Measurements from ENCODE around the gene SLC25A41.
A peak's percentile ranks its signal among the peaks of the same experiment; 100 is the strongest.

The SLC25A41 gene

DNA sequence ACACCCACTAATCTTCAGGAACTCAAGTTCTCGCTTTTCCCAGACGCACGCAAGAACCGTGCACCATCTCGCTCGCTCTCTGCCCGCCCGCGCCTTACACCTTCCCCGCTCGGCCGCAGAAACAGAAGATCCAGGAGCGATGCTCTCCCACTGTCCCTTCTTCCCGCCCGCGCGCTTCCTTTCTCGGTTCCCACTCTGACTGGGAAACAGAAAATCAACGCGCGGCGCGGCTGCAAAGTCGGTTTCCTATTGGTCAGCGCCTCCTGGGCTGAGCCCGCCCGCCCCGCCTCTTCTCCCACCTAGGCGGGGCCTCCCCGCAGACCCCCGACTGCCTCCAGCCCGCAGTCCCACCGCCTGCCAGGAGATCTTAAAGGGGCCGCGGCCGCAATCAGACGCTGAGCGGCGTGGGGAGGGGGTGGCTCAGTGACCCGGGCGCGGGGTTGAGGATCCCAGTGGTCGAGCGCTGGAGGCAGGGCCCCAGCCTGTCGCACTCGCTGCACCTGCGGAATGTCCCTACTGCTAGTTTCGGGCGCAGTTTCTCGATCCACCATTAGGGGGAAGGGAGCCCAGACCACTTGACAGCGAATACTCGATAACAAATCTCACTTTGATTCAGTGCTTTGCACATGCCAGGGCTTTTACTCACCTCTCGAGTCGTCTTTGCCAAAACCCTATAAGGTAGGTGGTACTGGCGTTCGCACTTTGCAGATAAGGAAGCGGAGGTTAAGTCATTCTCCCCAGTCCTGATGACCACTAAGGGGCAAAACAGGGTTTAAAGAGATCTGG, 26.7 kb upstream of the SLC25A41 start:
- peak; percentile 97 for DNase-seq (ENCODE audit: low spot score)

- DNase-seq (ENCODE audit: low spot score), result peak; percentile 50
Measured at GRCh38 chr19:6459262-6460098, 25.9 kb upstream of the SLC25A41 start, which contains the start of gene SLC25A23. SLC25A23 (minus strand) TSS chr19:6459792; CDS start chr19:6459628, 164 bp downstream.

DNA sequence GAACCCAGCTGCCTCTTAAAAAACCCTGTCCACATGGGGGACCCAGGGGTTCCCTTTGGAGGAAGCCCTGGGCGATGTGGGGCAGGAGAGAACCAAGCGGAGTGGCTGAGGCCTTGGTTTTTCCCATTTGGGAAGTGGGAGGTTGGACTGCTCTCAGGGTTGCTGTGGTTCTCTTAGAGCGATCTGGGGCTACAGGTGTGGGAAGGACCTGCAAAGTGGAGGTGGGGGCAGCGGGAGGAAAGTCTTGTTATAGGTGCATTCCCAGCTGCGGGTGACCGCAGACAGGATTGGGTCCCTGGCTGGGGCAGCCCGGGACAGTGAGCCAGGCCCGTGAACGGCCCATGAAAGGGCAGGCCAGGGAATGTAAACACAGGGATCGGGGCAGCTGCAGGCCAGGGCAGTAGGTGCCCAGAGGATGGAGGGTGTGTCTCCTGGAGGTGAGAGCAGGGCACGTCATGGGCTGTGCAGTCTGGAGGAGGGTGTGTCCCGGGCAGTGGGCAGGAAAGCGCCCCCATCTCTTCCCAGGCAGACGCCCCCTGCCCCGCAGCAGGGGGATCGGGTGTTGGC, 25.2 kb upstream of the SLC25A41 start:
- peak; percentile 18 for DNase-seq (ENCODE audit: low spot score)

DNA sequence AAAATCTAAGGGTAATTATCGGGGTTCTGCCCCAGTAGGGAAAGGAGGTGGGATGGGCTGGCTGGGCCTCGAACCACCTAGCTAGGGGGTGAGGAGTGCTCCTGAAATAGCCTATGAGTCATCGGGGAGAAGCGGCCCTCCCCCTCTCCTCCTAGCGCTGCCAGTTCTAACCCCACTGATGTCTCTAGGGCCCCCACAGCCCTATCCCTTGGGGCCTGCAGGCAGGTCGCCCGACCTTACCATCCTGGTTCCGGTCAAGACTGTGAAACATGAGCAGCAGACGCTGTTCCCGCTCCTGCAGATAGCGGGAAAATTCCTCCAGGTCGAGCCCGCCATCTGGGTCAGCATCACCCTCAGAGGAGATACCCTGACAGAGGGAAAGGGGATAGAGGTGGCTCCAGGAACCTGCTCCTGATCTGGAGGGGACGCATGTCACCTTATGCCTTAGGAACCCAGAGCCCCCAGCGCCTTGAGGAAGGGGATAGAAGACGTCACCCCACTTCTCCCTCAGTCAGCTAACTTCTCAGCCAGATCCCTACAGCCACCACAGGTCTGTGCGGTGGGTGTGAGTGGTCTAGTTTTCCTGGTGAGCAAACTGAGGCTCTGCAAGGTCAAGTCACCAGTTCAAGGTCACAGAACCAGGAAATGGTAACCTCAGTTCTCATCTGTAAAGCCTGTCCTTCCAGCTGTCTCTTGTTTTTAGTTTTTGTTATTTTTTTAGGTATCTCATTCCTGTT, 24.6 kb upstream of the SLC25A41 start:
- DNase-seq (ENCODE audit: low spot score), result no peak

DNA sequence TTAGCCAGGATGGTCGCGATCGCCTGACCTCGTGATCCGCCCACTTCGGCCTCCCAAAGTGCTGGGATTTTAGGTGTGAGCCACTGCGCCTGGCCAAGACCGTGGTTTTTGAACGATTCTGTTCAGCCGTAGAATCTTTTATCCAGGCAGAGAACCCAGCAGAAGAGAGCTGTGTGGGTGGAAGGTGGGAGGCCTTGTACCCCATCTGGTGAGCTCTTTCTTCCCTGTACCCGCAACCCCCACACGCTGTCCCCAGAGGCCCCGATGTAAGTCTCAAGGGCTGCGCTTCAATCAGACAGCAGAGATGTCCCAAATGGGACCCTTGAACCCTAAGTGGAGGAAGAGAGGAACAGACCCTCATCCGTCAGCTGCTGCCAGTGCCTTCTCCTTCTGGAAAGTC, 22.4 kb upstream of the SLC25A41 start:
- DNase-seq (ENCODE audit: low spot score), result no peak

DNA sequence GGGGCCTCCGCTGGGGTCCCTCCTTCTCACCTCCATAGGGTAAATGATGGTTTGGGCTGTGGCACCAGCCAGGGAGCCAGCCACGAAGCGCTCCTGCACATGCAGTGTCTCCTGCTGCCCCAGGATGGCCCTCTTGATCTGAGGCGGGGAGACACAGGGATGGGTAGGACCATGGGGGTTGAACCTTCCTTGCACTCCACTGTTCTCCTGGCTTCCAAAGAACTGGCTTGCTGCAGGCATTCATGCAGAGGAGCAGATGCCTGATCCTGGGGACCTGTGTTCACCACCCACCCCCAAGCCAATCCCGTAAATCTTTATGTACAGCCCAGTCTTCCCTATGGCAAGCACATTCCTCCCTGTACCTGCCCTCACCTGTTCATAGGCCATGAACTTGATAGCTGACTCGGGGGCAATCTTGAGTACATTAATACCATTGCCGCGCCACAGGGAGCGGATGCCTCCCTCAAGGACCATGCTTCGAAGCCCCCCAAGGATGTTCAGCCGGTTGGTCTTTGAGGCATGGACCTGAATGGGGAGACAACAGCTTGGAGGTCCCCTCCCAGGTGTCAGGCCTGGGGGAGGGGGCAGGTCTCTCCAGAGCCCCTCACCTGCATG, 20.5 kb upstream of the SLC25A41 start:
- DNase-seq (ENCODE audit: low spot score), result no peak

DNA sequence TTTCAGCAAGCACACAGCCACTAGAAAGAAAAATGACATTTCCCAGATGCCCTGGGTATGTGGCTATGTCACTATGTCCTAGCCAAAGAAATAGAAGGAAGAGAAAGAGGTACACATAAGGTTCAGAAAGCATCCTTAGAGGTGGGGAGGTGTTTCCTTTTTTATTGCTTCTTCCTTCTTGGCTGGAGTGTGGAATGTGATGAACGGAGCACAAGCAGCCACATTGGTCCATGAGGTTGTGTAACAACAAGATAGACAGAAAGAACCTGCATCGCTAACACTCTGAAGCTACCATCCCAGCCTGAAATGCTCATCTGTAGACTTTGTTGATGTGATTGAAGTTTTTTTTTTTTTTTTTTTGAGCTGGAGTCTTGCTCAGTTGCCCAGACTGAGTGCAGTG, 19.3 kb upstream of the SLC25A41 start:
- no peak for DNase-seq (ENCODE audit: low spot score)

GRCh38 chr19:6452223-6452614, 18.7 kb upstream of the SLC25A41 start:
- no peak for DNase-seq (ENCODE audit: low spot score)

DNA sequence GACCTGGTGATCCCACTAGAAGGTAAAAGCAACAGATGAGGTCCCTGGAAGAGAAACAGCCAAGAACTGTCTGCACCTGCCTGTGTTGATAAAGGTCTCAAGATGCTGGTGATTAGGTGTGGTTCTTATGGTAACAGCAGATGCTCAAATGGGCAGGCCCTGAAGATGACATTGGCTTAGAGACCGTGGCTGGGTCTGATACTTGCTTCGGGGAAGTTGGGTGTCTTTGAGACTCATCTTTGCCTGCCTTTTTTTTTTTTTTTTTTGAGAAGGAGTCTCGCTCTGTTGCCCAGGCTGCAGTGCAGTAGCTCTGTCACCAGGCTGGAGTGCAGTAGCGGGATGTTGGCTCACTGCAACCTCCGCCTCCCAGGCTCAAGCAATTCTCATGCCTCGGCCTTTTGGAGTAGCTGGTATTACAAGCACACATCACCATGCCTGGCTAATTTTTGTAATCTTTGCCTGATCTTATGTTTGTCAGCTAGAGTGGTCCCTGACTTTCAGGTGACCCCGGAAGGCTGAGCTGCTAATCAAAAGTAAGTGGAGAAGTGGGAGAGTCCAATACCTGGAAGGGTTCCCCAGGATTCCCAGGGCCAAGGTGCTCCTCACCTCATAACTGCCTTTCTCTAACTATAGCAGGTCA, 18.1 kb upstream of the SLC25A41 start:
- no peak for DNase-seq (ENCODE audit: low spot score)

- no peak for DNase-seq (ENCODE audit: low spot score)
Measured at GRCh38 chr19:6450166-6450565, 16.6 kb upstream of the SLC25A41 start.

DNA sequence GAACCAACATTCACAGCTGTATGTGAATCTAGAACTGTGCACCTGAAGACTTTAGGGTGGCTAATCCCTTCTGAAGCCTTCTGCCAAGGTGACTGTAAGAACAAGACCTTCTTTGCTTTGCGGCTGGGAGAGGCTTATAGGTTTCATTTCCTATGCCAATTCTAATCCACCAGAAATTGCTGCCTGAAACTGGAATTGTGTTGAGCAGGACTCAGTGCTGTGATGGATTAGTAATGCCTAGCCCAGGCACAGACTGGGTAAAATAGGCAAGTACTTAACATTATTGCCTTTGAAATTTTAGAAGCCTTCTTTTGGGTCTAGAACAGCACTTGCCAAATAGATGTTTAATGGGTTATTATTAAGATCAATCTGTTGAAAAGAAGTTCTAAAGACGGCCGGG, 14.5 kb upstream of the SLC25A41 start:
- DNase-seq (ENCODE audit: low spot score), result no peak

DNA sequence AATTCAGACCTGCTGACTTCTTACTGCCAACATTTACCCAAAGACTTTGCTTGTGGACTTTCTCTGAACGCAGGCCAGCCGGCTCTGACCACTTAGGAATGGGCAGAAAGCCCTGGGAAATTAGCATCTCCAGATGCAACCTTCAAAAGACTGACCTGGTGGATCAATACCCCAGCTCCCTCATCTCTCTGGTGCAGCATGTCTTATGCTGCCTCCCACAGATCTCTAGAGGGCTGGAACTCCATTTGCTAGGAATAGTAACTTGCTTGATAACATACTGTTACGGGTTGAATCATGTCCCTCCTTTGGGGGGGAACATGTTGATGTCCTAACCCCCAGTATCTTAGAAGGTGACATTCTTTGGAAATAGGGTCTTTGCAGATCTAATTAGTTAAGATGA, 12.9 kb upstream of the SLC25A41 start:
- DNase-seq (ENCODE audit: low spot score), result no peak

DNA sequence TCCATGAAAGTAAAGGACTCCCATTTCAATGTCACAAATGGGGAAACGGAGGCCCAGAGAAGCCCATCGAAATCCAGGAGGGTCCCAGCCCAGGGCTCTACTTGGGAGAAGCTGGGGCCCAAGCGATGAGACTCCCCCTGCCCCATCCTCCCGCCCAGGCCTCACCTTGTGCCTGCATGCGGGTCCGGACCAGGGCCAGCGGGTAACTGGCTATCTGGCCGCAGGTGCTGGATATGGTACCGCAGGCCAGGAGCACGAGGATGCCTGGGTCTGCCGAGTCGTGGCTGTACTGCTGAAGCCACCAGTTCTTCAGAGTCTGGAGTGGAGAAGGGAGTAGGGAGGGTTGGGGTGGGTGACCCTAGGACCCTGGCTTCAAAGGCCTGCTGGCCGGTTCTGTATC, 10.4 kb upstream of the SLC25A41 start:
- no peak for DNase-seq (ENCODE audit: low spot score)

DNA sequence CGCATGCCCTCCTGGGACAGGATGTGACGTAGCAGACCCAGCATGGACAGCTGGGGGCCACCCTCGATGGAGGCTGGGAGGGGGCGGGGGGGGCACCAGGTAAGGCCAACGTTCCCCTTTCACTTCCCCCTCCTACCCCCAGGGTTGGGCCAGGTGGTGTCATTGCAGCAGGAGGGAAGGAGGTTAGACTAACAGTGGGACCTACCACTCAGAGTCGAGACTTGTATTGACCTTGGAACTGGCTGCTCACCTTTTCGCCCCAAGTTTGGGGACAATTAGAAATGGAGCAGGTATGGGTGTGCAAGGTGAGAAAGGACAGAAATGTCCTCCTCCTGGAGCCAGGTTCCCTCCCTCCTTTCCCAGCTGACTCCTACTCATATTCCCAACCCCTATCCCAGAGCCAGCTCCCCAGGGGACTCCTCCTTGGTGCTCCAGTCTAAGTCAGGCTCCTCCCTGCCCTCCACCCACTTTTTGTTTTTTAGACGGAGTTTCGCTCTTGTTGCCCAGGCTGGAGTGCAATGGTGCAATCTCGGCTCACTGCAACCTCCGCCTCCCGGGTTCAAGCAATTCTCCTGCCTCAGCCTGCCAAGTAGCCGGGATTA, 8.6 kb upstream of the SLC25A41 start:
- no peak for DNase-seq (ENCODE audit: low spot score)

DNA sequence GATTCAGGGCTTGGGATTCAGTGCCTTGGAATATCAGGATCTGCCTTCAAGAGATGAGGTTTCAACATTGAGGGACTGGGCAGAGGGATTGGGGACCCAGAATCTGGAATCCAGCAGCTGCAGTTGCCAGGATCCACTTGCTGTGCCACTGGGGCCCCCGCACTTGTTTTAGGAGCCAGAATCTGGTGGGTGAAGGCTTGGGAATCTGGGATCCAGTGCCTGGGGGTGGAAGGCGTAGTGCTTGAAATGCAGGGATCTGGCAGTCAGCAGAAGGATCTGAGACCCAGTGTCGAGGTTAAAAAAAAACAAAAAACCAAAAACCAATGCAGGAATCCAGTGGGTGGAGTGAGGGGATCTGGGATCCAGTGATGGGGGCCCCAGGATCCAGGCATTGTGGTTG, 7.3 kb upstream of the SLC25A41 start:
- DNase-seq (ENCODE audit: low spot score), result no peak

GRCh38 chr19:6439743-6440142, 6.2 kb upstream of the SLC25A41 start:
- no peak for DNase-seq (ENCODE audit: low spot score)

GRCh38 chr19:6433165-6433564, 398 bp downstream of the SLC25A41 start:
- no peak for DNase-seq (ENCODE audit: low spot score)

GRCh38 chr19:6431891-6432290, 1.7 kb downstream of the SLC25A41 start:
- no peak for DNase-seq (ENCODE audit: low spot score)

GRCh38 chr19:6429419-6430221, 3.9 kb downstream of the SLC25A41 start:
- no peak for DNase-seq (ENCODE audit: low spot score)

Data from SW480 (cell line).